OCI-LY1 (cell line): ENCODE data around the gene ODF4.

Experiments used
- H2AFZ ChIP-seq: fragments of 200-600 bp; sonication (generic), shearing (Covaris generic); 2 replicates; pipeline ENCODE4 v1.6.0; 2014; ENCODE audit warnings: antibody characterized with exemption, mild to moderate bottlenecking, low read length
- H3F3A ChIP-seq: fragments of 200-600 bp; sonication (generic), shearing (Covaris generic); 2 replicates; pipeline ENCODE4 v1.6.0; 2014; ENCODE audit warnings: mild to moderate bottlenecking, antibody characterized with exemption, low read length, moderate library complexity; ENCODE audit not compliant: insufficient read depth
- H3K27ac ChIP-seq: fragments of 200-600 bp; sonication (generic); 2 replicates; pipeline ENCODE4 v1.5.1; 2014; ENCODE audit warnings: low read length, mixed run types, mild to moderate bottlenecking, low read depth; ENCODE audit not compliant: poor library complexity, severe bottlenecking
- H3K27me3 ChIP-seq: fragments of 200-600 bp; sonication (generic); 2 replicates; pipeline ENCODE4 v1.6.0; 2014; ENCODE audit warnings: antibody characterized with exemption, mild to moderate bottlenecking, low read length, moderate library complexity; ENCODE audit not compliant: insufficient read depth
- H3K36me3 ChIP-seq: fragments of 200-600 bp; sonication (generic); 2 replicates; pipeline ENCODE4 v1.6.1; 2014; ENCODE audit warnings: mild to moderate bottlenecking, antibody characterized with exemption, low read length, moderate library complexity, mixed read lengths; ENCODE audit not compliant: insufficient read depth
- H3K4me1 ChIP-seq: fragments of 200-600 bp; sonication (generic); 2 replicates; pipeline ENCODE4 v1.5.1; 2014; ENCODE audit warnings: mild to moderate bottlenecking, low read length, moderate library complexity; ENCODE audit not compliant: insufficient read depth, severe bottlenecking
- H3K4me2 ChIP-seq: fragments of 200-600 bp; sonication (generic), shearing (Covaris generic); 2 replicates; pipeline ENCODE4 v1.6.1; 2014; ENCODE audit warnings: low read length
- H3K4me3 ChIP-seq: fragments of 200-600 bp; sonication (generic); 2 replicates; pipeline ENCODE4 v1.5.1; 2014; ENCODE audit warnings: low read length, low read depth, mild to moderate bottlenecking, mixed read lengths; ENCODE audit not compliant: poor library complexity, severe bottlenecking
- H3K79me2 ChIP-seq: fragments of 200-600 bp; shearing (Covaris generic); 2 replicates; pipeline ENCODE4 v1.6.1; 2016; ENCODE audit warnings: mixed run types, low read length, mixed read lengths; ENCODE audit not compliant: insufficient read depth
- H3K9ac ChIP-seq: fragments of 200-600 bp; sonication (generic), shearing (Covaris generic); 2 replicates; pipeline ENCODE4 v1.6.1; 2014; ENCODE audit warnings: mild to moderate bottlenecking, low read length, mixed read lengths
- H3K9me2 ChIP-seq: fragments of 200-600 bp; sonication (generic), shearing (Covaris generic); 2 replicates; pipeline ENCODE4 v1.6.1; 2014; ENCODE audit warnings: low read depth, mild to moderate bottlenecking, low read length, mixed read lengths
- H3K9me3 ChIP-seq: fragments of 200-600 bp; shearing (Covaris generic); 2 replicates; pipeline ENCODE4 v1.6.1; 2014; ENCODE audit warnings: low read length, mixed read lengths
- H4K20me1 ChIP-seq: fragments of 200-600 bp; sonication (generic), shearing (Covaris generic); 2 replicates; pipeline ENCODE4 v1.6.0; 2016; ENCODE audit warnings: mild to moderate bottlenecking, low read length; ENCODE audit not compliant: insufficient read depth
- CTCF ChIP-seq: fragments of 200-600 bp; sonication (generic), shearing (Covaris generic); IDR thresholded peaks from 2 replicates; pipeline ENCODE4 v1.5.1; 2017; ENCODE audit warnings: mild to moderate bottlenecking, antibody characterized with exemption, low read length, moderate library complexity, mixed read lengths
- EZH2 ChIP-seq: fragments of 200-600 bp; sonication (generic), shearing (Covaris generic); IDR thresholded peaks from 2 replicates; pipeline ENCODE4 v1.8.0; 2017; ENCODE audit warnings: borderline replicate concordance, mixed run types, mild to moderate bottlenecking, antibody characterized with exemption, low read length, moderate library complexity, mixed read lengths

The ODF4 gene

DNA sequence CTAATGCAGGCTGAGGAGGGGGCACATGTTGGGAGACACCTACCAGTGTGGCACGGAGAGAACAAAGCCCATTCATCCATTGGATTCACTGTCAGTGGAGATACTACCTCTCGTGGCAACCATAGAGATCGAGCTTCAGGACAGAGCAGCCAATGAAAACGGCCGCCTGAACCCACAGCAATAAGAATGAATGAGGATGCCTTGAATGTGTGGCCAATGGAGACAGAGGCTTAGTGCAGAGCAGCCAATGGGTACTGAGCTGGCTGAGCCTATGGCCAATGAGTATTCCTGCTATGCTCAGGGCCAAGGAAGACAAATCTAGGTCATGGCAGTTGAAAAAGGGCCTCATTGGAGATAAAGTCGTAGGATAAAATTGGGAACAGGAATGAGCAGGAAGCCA is 18.6 kb upstream of the ODF4 start:
- TF ChIP-seq CTCF (no peak), EZH2 (no peak)
- H3K79me2 ChIP-seq, result no peaks in the 10 kb centered on the region
- H2AFZ ChIP-seq, result no peak overlapping the region
- H3K9me2 ChIP-seq, result no peaks in the 10 kb centered on the region
- no peaks in the 10 kb centered on the region for H3K36me3 ChIP-seq
- H3K9me3 ChIP-seq, result no peaks in the 10 kb centered on the region
- H3K4me3 ChIP-seq, result no peak overlapping the region
- H3K27ac ChIP-seq, result no peak overlapping the region
- no peaks in the 10 kb centered on the region for H3F3A ChIP-seq
- no peak overlapping the region for H3K4me2 ChIP-seq
- no peak overlapping the region for H3K9ac ChIP-seq
- no peaks in the 10 kb centered on the region for H4K20me1 ChIP-seq
- 0 out of 2 replicates have a peak, but pooled peaks cover 6% of the 10 kb centered on the region for H3K27me3 ChIP-seq
- H3K4me1 ChIP-seq, result no peaks in the 10 kb centered on the region

DNA sequence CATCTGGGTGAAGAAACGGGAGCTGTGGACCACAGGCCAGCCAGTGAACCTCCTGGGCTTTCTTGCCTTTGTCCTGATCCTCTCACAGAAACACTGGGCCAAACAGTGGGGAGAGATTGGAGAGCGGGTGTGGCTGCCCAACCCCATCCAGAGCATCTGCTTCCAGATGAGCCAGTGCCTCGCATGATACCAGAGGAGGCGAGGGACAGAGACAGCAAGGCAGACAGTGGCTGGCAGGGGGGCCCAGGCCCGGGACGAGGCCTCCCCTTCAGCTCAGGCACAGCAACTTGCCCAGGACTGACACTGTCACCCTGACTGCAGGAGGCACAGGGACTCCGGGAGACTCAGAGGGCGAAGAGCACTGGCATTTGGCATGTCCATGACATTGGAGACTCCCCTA is 17.6 kb upstream of the ODF4 start:
- no peaks in the 10 kb centered on the region for H4K20me1 ChIP-seq
- TF ChIP-seq CTCF (no peak), EZH2 (no peak)
- H3K9me2 ChIP-seq, result no peaks in the 10 kb centered on the region
- H3K4me3 ChIP-seq, result no peak overlapping the region
- H3K27ac ChIP-seq, result no peak overlapping the region
- no peak overlapping the region for H3K9ac ChIP-seq
- H3K4me1 ChIP-seq, result no peaks in the 10 kb centered on the region
- H3K9me3 ChIP-seq, result no peaks in the 10 kb centered on the region
- no peak overlapping the region for H2AFZ ChIP-seq
- 0 out of 2 replicates have a peak, but pooled peaks cover 3% of the 10 kb centered on the region for H3K27me3 ChIP-seq
- no peaks in the 10 kb centered on the region for H3K79me2 ChIP-seq
- no peak overlapping the region for H3K4me2 ChIP-seq
- H3F3A ChIP-seq, result no peaks in the 10 kb centered on the region
- no peaks in the 10 kb centered on the region for H3K36me3 ChIP-seq

DNA sequence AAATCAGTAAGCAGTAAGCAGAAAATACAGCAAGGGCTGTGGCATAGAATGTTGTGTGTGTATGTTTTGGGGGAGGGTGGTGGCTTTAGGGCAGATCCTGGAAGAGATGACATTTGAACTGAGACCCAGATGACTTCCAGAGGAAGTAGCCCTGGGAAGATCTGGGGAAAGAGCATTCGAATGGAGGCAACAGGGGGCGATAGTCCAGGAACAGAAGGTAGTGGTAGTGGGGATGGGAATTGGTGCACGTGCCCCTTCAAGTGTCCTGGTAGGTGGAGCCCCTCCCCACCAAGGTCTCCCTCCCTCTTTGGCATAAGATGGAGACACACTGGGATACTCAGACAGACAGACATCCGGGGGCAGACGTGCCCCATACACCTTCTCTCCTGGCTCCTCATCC is 15.5 kb upstream of the ODF4 start:
- no peak overlapping the region for H3K4me2 ChIP-seq
- H3K27ac ChIP-seq, result no peak overlapping the region
- no peaks in the 10 kb centered on the region for H3K36me3 ChIP-seq
- H3K9me3 ChIP-seq, result no peaks in the 10 kb centered on the region
- no peaks in the 10 kb centered on the region for H3K9me2 ChIP-seq
- TF ChIP-seq EZH2 (no peak), CTCF (no peak)
- no peaks in the 10 kb centered on the region for H3K4me1 ChIP-seq
- no peak overlapping the region for H2AFZ ChIP-seq
- no peak overlapping the region for H3K9ac ChIP-seq
- H3F3A ChIP-seq, result no peaks in the 10 kb centered on the region
- 0 out of 2 replicates have a peak, but pooled peaks cover 3% of the 10 kb centered on the region for H3K27me3 ChIP-seq
- H3K79me2 ChIP-seq, result no peaks in the 10 kb centered on the region
- no peak overlapping the region for H3K4me3 ChIP-seq
- H4K20me1 ChIP-seq, result no peaks in the 10 kb centered on the region
